ENCODE results near the gene SNAI3. TPM values are rescaled to one million over a fixed set of nuclear protein-coding genes. Genes with fewer than 3 reads are reported as not detected.
A peak's percentile ranks its signal among the peaks of the same experiment; 100 is the strongest.

Gene SNAI3
- total and polyA plus RNA-seq, 9 of the 15 experiments (the other 6 are each of a cell fraction or from before 2014, with no cell fraction given) = 0.04 to 4.1 (median 0.80) TPM; not detected in 1

DNA sequence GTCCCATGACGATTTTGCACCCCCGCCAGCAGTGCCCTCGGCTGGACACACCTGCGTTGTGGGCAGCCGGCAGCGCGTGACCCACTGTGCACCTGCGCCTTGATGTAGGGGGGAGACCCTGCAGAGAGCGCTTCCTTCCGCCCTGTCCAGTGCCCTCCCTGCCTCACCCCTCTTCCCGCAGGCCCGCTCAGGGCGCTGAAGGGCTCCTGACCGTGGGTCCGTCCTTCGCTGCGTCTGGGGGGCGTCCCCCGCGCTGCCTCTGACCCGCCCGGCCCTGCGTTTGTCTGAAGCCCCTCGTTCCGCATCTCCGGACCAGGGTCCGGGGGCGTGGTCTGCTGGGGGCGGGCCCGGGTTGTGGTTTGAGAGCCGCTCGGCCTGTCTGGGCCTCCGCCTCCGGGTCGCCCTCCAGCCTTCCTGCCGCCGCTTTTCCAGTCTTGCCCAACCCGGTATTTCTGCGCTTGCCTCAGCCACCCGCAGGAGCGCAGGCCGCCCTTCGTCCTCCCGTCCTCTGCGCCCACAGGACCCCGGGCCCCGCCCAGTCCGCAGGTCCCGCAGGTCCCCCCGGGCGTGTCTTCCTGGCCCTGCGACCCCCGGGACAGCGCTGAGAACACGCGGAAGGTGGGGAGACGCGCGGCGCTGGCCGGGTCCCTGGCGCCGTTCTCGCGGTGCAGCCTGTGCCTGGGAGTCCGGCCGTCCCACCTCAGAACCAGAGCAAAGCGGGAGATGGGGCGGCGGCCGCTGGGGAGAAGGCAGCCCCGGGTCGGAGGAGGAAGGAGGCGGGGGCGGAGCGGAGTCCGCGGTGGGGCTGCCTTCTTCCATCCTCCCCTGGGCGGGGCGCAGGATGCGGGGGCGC lies 51.9 kb downstream of the SNAI3 start:
- peak overlapping the region; percentile 77 for H3K4me2 ChIP-seq (ENCODE audit: insufficient read depth, low read length)
- H2AFZ ChIP-seq (ENCODE audit: low read depth, low read length) = peak overlapping the region; percentile 86
- H3K79me2 ChIP-seq (ENCODE audit: control insufficient read depth, insufficient read depth, low read length) = no peaks in the 10 kb centered on the region
- intact Hi-C loops (cut with micrococcal nuclease) (no loop called here), in situ Hi-C loops (cut with MboI) (no loop called here)
- POLR2A ChIA-PET = interaction anchor here (0.7 kb wide), 1 partner anchor 175 kb away, joined by 3 read pairs; no protein-coding TSS in a partner anchor
- WGBS (ENCODE audit: insufficient coverage, low coverage, missing lambda C conversion rate) = 18% methylated on average over 58 of the region's 82 CpGs
- peak overlapping the region; percentile 55 to 86; a peak in 3 of 4 replicates for H3K9ac ChIP-seq (ENCODE audit: insufficient read depth in 1 of 2, low read depth in 2 of 2, low read length in 2 of 2)
- H4K20me1 ChIP-seq (replicated peaks; ENCODE audit: control insufficient read depth, insufficient read depth, low read length) = peaks cover 10% of the 10 kb centered on the region; the same call in 1 of the 2 replicates
- ATAC-seq (peak; percentile 80), DNase-seq (ENCODE audit: extremely low read depth in 1 of 4, low spot score in 3 of 4) (peak; percentile 85 to 98 (median 94)), FAIRE-seq (no peak)
- peak overlapping the region; percentile 44 for H3K4me3 ChIP-seq
- peaks cover 2 to 11% of the 10 kb centered on the region in 2 experiments; a peak in 3 of 5 replicates for H3K27me3 ChIP-seq (ENCODE audit: control insufficient read depth in 2 of 2, insufficient read depth in 2 of 2, low read length in 2 of 2)
- H3K9me1 ChIP-seq (ENCODE audit: control insufficient read depth, insufficient read depth, low read length) = no peaks in the 10 kb centered on the region
- H3K9me3 ChIP-seq (replicated peaks; ENCODE audit: control insufficient read depth, insufficient read depth, low read depth, low read length) = no peaks in the 10 kb centered on the region
- peaks cover 39% of the 10 kb centered on the region; the same call in 2 of the 3 replicates for H3K36me3 ChIP-seq (ENCODE audit: control insufficient read depth, insufficient read depth, low read length)
- H3K4me1 ChIP-seq (replicated peaks in 1 of 2; ENCODE audit: control insufficient read depth in 2 of 2, insufficient read depth in 2 of 2, low read length in 2 of 2) = peaks cover 18 to 71% of the 10 kb centered on the region in 2 experiments
- BruUV-seq (replicated peaks) = no TSS peak
- H3K27ac ChIP-seq (ENCODE audit: extremely low read depth, low read depth, low read length) = peak overlapping the region; percentile 43; the same call in 1 of the 3 replicates
- CTCF ChIA-PET (ENCODE audit: low intra/inter-chr PET ratio) = no interaction called here
- TF ChIP-seq DDX20 (tag; IDR thresholded peaks at IDR 0.05; ENCODE audit: low read depth) (no peak), ZNF217 (CRISPR knock-in tag; IDR thresholded peaks at IDR 0.05) (no peak), STAT5A (IDR thresholded peaks at IDR 0.05; ENCODE audit: borderline replicate concordance, low read length) (no peak), KDM1A (IDR thresholded peaks at IDR 0.05) (no peak), RBFOX2 (IDR thresholded peaks at IDR 0.05; ENCODE audit: low read depth, low read length) (peak; percentile 63), PTBP1 (IDR thresholded peaks at IDR 0.05; ENCODE audit: low read depth, low read length) (0 out of 2 replicates have a peak, but pooled peaks have one; percentile 21), RFX5 (IDR thresholded peaks at IDR 0.05; ENCODE audit: low read depth, low read length) (no peak), ZNF561 (CRISPR knock-in tag; conservative IDR thresholded peaks at IDR 0.05) (no peak), ZBTB7A (IDR thresholded peaks at IDR 0.05; ENCODE audit: borderline replicate concordance, control insufficient read depth, low read depth, low read length) (peak; percentile 29; the same call in 1 of the 2 replicates), CBX2 (IDR thresholded peaks at IDR 0.05; ENCODE audit: insufficient read depth, low read length, poor library complexity, severe bottlenecking) (no peak), KAT8 (IDR thresholded peaks at IDR 0.05; ENCODE audit: low read depth) (no peak), SPI1 (IDR thresholded peaks at IDR 0.05; ENCODE audit: borderline replicate concordance, low read depth, low read length) (no peak), NFE2L1 (tag; IDR thresholded peaks at IDR 0.05; ENCODE audit: borderline replicate concordance, low read depth) (no peak)
- TF ChIP-seq, protein P1, sequence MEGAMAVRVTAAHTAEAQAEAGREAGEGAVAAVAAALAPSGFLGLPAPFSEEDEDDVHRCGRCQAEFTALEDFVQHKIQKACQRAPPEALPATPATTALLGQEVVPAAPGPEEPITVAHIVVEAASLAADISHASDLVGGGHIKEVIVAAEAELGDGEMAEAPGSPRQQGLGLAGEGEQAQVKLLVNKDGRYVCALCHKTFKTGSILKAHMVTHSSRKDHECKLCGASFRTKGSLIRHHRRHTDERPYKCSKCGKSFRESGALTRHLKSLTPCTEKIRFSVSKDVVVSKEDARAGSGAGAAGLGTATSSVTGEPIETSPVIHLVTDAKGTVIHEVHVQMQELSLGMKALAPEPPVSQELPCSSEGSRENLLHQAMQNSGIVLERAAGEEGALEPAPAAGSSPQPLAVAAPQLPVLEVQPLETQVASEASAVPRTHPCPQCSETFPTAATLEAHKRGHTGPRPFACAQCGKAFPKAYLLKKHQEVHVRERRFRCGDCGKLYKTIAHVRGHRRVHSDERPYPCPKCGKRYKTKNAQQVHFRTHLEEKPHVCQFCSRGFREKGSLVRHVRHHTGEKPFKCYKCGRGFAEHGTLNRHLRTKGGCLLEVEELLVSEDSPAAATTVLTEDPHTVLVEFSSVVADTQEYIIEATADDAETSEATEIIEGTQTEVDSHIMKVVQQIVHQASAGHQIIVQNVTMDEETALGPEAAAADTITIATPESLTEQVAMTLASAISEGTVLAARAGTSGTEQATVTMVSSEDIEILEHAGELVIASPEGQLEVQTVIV (CRISPR knock-in tag; IDR thresholded peaks at IDR 0.05; ENCODE audit: borderline replicate concordance) = no peak
- TF ChIP-seq, protein P2, sequence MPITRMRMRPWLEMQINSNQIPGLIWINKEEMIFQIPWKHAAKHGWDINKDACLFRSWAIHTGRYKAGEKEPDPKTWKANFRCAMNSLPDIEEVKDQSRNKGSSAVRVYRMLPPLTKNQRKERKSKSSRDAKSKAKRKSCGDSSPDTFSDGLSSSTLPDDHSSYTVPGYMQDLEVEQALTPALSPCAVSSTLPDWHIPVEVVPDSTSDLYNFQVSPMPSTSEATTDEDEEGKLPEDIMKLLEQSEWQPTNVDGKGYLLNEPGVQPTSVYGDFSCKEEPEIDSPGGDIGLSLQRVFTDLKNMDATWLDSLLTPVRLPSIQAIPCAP (CRISPR knock-in tag; IDR thresholded peaks at IDR 0.05; ENCODE audit: borderline replicate concordance) = no peak
- TF ChIP-seq, protein P3, sequence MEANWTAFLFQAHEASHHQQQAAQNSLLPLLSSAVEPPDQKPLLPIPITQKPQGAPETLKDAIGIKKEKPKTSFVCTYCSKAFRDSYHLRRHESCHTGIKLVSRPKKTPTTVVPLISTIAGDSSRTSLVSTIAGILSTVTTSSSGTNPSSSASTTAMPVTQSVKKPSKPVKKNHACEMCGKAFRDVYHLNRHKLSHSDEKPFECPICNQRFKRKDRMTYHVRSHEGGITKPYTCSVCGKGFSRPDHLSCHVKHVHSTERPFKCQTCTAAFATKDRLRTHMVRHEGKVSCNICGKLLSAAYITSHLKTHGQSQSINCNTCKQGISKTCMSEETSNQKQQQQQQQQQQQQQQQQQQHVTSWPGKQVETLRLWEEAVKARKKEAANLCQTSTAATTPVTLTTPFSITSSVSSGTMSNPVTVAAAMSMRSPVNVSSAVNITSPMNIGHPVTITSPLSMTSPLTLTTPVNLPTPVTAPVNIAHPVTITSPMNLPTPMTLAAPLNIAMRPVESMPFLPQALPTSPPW (CRISPR knock-in tag; IDR thresholded peaks at IDR 0.05) = peak; percentile 63; the same call in 1 of the 2 replicates

Data from K562 (cell line).